SK-N-SH (cell line): Measurements from ENCODE around the gene DOK3. TPM values are rescaled to one million over a fixed set of nuclear protein-coding genes. Genes with fewer than 3 reads are reported as not detected.

ENCODE experiments used
- CTCF ChIA-PET: fragments of 300-600, 350-600 bp; formaldehyde crosslinking; extraction: SDS; loops from one replicate; lab custom pipeline; 2021; lab: Yijun Ruan, JAX
- POLR2A ChIA-PET: fragments of 350-600 bp; sonication (Branson Sonifier 250); formaldehyde crosslinking; extraction: SDS; loops from one replicate; lab custom pipeline; 2020; ENCODE audit warnings: antibody characterized with exemption, inconsistent platforms; lab: Yijun Ruan, JAX
- DNase-seq: peaks from one replicate; pipeline ENCODE4 v3.0.0; 2012
- H2AFZ ChIP-seq: fragments of 200-600 bp; sonication (generic); 2 replicates; pipeline ENCODE4 v1.8.1; 2016; ENCODE audit warnings: antibody characterized with exemption, mild to moderate bottlenecking, low read depth
- H3F3A ChIP-seq: fragments of 200-600 bp; sonication (generic); replicated peaks from 2 replicates; pipeline ENCODE3; 2016; ENCODE audit warnings: antibody characterized with exemption, mild to moderate bottlenecking; ENCODE audit not compliant: insufficient read depth
- H3K27ac ChIP-seq, 2 experiments: fragments of 200-500 bp in 1 of 2; fragments of 200-600 bp in 1 of 2; sonication (Bioruptor generic) in 1 of 2; sonication (generic), shearing (Covaris generic) in 1 of 2; 2 replicates each; pipeline versions ENCODE4 v1.5.1 to v1.6.1; 2014 to 2016; ENCODE audit warnings: low read depth in 2 of 2, inconsistent platforms in 1 of 2, low read length in 1 of 2, mild to moderate bottlenecking in 1 of 2, mixed read lengths in 1 of 2
- H3K27me3 ChIP-seq: fragments of 200-600 bp; sonication (generic), shearing (Covaris generic); 2 replicates; pipeline ENCODE4 v1.6.1; 2016; ENCODE audit warnings: mixed run types; ENCODE audit not compliant: insufficient read depth
- H3K36me3 ChIP-seq, 2 experiments: fragments of 200-500 bp in 1 of 2; fragments of 200-600 bp in 1 of 2; sonication (Bioruptor generic) in 1 of 2; sonication (generic) in 1 of 2; replicated peaks in 1 of 2; 2 replicates each; pipeline versions ENCODE3 to v1.5.1; 2014 to 2016; ENCODE audit warnings: low read length in 1 of 2, mild to moderate bottlenecking in 1 of 2; ENCODE audit not compliant: insufficient read depth in 2 of 2, control insufficient read depth in 1 of 2
- H3K4me1 ChIP-seq, 2 experiments: fragments of 200-500 bp in 1 of 2; fragments of 200-600 bp in 1 of 2; sonication (Bioruptor generic) in 1 of 2; sonication (generic), shearing (Covaris generic) in 1 of 2; 2 replicates each; pipeline versions ENCODE4 v1.5.1 to v1.6.1; 2014 to 2016; ENCODE audit warnings: low read depth in 1 of 2, low read length in 1 of 2, mixed run types in 1 of 2; ENCODE audit not compliant: insufficient read depth in 2 of 2, control insufficient read depth in 1 of 2
- H3K4me2 ChIP-seq: fragments of 200-600 bp; sonication (generic), shearing (Covaris generic); 2 replicates; pipeline ENCODE4 v1.6.1; 2017; ENCODE audit warnings: mixed run types
- H3K4me3 ChIP-seq, 2 experiments: fragments of 200-500 bp in 1 of 2; fragments of 200-600 bp in 1 of 2; sonication (Bioruptor generic) in 1 of 2; sonication (generic), shearing (Covaris generic) in 1 of 2; 2 replicates each; pipeline versions ENCODE4 v1.5.1 to v1.8.1; 2014 to 2016; ENCODE audit warnings: low read depth in 2 of 2, inconsistent platforms in 1 of 2, low read length in 1 of 2, mild to moderate bottlenecking in 1 of 2, mixed read lengths in 1 of 2, moderate library complexity in 1 of 2
- H3K79me2 ChIP-seq: fragments of 200-600 bp; sonication (generic); 2 replicates; pipeline ENCODE4 v1.8.1; 2017; ENCODE audit warnings: mild to moderate bottlenecking; ENCODE audit not compliant: insufficient read depth
- H3K9ac ChIP-seq: fragments of 200-600 bp; sonication (generic); 2 replicates; pipeline ENCODE4 v1.6.1; 2017; ENCODE audit warnings: mixed run types
- H3K9me2 ChIP-seq: fragments of 200-600 bp; sonication (generic); 2 replicates; pipeline ENCODE4 v1.6.1; 2017; ENCODE audit warnings: mixed run types
- H3K9me3 ChIP-seq: fragments of 200-600 bp; sonication (generic); 2 replicates; pipeline ENCODE4 v1.6.1; 2017; ENCODE audit warnings: mixed run types, mild to moderate bottlenecking, moderate library complexity
- H4K20me1 ChIP-seq: fragments of 200-600 bp; sonication (generic); 2 replicates; pipeline ENCODE4 v1.6.1; 2017; ENCODE audit warnings: mild to moderate bottlenecking, mixed run types; ENCODE audit not compliant: insufficient read depth
- CHD2 ChIP-seq: fragments of 150-350 bp; IDR thresholded peaks from 2 replicates; pipeline ENCODE4 v1.6.1; 2018; ENCODE audit warnings: low read length; ENCODE audit not compliant: partially characterized antibody
- ELF1 ChIP-seq: IDR thresholded peaks from 2 replicates; pipeline ENCODE4 v1.4.0; 2012
- EP300 ChIP-seq, 2 experiments: IDR thresholded peaks; 2 replicates each; pipeline versions ENCODE4 v1.4.0 to v1.6.1; 2012; ENCODE audit warnings: borderline replicate concordance in 1 of 2, low read depth in 1 of 2, low read length in 1 of 2
- JUND ChIP-seq: IDR thresholded peaks from 2 replicates; pipeline ENCODE4 v1.4.0; 2012
- MXI1 ChIP-seq: IDR thresholded peaks from 2 replicates; pipeline ENCODE4 v1.6.1; 2012; ENCODE audit warnings: mild to moderate bottlenecking, low read depth, low read length, improper control_type of control experiment
- NFIC ChIP-seq: IDR thresholded peaks from 2 replicates; pipeline ENCODE4 v1.4.0; 2012; ENCODE audit warnings: borderline replicate concordance
- POLR2AphosphoS5 ChIP-seq: IDR thresholded peaks from 2 replicates; pipeline ENCODE4 v1.6.1; 2012; ENCODE audit warnings: low read depth, low read length
- RCOR1 ChIP-seq: fragments of 150-350 bp; IDR thresholded peaks from 2 replicates; pipeline ENCODE4 v1.6.1; 2017; ENCODE audit warnings: antibody characterized with exemption, low read length
- RXRA ChIP-seq: IDR thresholded peaks from 2 replicates; pipeline ENCODE4 v1.4.0; 2012; ENCODE audit warnings: low read depth, mild to moderate bottlenecking, borderline replicate concordance
- SMC3 ChIP-seq: IDR thresholded peaks from 2 replicates; pipeline ENCODE4 v1.6.1; 2012; ENCODE audit warnings: low read depth, low read length, improper control_type of control experiment
- TAF1 ChIP-seq: IDR thresholded peaks from 2 replicates; pipeline ENCODE4 v1.6.1; 2012; ENCODE audit warnings: low read depth, mild to moderate bottlenecking, low read length, moderate library complexity, borderline replicate concordance
- TCF12 ChIP-seq: IDR thresholded peaks from 2 replicates; pipeline ENCODE4 v1.4.0; 2012
- TEAD4 ChIP-seq: IDR thresholded peaks from 2 replicates; pipeline ENCODE4 v1.4.0; 2012; ENCODE audit warnings: mild to moderate bottlenecking, borderline replicate concordance; ENCODE audit not compliant: insufficient read depth
- YY1 ChIP-seq: IDR thresholded peaks from 2 replicates; pipeline ENCODE4 v1.4.0; 2012; ENCODE audit warnings: low read depth, mild to moderate bottlenecking
- WGBS: methylation state at CpG from one replicate; pipeline ENCODE4 v1.1.6; 2017; ENCODE audit warnings: low lambda C conversion rate; 5-methylcytosine and 5-hydroxymethylcytosine counted together
- polyA plus RNA-seq, 3 experiments: library from polyadenylated mRNA; depleted of rRNA; stranded (reverse); fragments of >200 nt; gene quantifications; 2 replicates each; pipeline ENCODE4 v1.2.3, GENCODE V29; 2012
- TF ChIP-seq, protein P1 (sequence below): IDR thresholded peaks from 2 replicates; pipeline ENCODE4 v1.6.1; 2012; ENCODE audit warnings: mild to moderate bottlenecking, low read depth, low read length, moderate library complexity
- TF ChIP-seq, protein P2 (sequence below): IDR thresholded peaks from 2 replicates; pipeline ENCODE4 v1.4.0; 2012; ENCODE audit warnings: low read depth
- TF ChIP-seq, protein P3 (sequence below): IDR thresholded peaks from 2 replicates; pipeline ENCODE4 v1.4.0; 2012; ENCODE audit warnings: low read depth, borderline replicate concordance
- TF ChIP-seq, protein P4 (sequence below): IDR thresholded peaks from 2 replicates; pipeline ENCODE4 v1.4.0; 2012; ENCODE audit warnings: low read depth, borderline replicate concordance
- TF ChIP-seq, protein P5 (sequence below): fragments of 150-350 bp; IDR thresholded peaks from 2 replicates; pipeline ENCODE4 v1.6.1; 2016; ENCODE audit warnings: mild to moderate bottlenecking, low read depth, low read length
- TF ChIP-seq, protein P6 (sequence below): IDR thresholded peaks from 2 replicates; pipeline ENCODE4; 2012

Gene DOK3
- polyA plus RNA-seq, 1 of the 3 experiments (the other 2 are of a cell fraction): 2.2 TPM

DNA sequence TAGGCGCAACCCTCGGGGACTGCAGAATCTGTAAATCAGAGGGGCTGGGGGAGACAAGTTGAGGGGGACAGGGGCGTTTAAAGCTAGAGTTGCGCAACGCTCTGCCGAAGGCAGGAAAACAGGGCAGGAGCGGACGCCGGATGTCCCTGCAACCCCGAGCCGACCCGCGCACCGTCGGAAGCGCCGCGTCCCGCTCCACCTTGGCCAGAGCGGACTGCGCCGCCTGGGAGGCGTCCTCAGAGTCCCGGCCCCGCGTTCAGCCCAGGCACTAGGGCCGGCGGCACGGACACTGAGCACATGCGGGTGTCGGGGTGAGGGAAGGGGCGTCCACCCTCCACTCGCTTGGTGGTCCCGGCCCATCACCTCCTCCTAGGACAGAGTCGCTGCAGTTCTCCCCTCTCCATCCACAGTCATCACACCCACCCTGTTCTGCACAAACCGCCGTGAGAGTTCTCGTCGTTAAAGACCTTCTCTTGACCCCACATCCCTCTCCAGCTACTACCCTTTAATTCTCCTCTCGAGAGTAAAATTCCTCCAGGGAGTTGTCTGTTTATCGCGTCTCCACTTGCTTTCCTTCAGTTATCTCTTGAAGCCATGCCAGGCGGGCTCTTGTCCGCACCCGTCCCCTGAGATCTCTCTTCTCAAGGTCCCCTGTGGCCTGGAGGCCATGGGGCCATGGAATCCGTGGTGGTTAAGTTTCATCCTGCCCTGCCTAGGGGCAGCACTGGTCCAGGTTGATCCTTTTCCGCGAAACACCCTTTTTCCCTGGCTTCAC is 11.4 kb downstream of the DOK3 start:
- Histone ChIP-seq H3F3A (peaks cover 23% of the 10 kb centered on the region), H3K4me1 (peaks cover 25 to 56% of the 10 kb centered on the region in 2 experiments; a peak in 3 of 4 replicates), H3K36me3 (peaks cover 5 to 10% of the 10 kb centered on the region in 2 experiments), H2AFZ (peak overlapping the region; percentile 59), H3K9me3 (no peaks in the 10 kb centered on the region), H3K9ac (peak overlapping the region; percentile 43; the same call in 1 of the 2 replicates), H3K4me3 (peak overlapping the region; percentile 83 to 94), H4K20me1 (peaks cover 32% of the 10 kb centered on the region), H3K9me2 (no peaks in the 10 kb centered on the region), H3K79me2 (peaks cover 38% of the 10 kb centered on the region), H3K27ac (peak overlapping the region in 1 of 2 experiments; percentile 36; a peak in 1 of 4 replicates), H3K4me2 (peak overlapping the region; percentile 94; the same call in 1 of the 2 replicates), H3K27me3 (no peaks in the 10 kb centered on the region)
- CTCF ChIA-PET: interaction anchor here (1.1 to 15.9 kb wide), 9 partner anchors 18 to 128 kb away, joined by 3 to 228 read pairs (median 23); partner anchors contain the start of genes DBN1 and PRR7
- POLR2A ChIA-PET: interaction anchor here (0.6 to 6.7 kb wide), 6 partner anchors 18 to 73 kb away, joined by 4 to 43 read pairs (median 5); partner anchors contain the start of gene DDX41
- DNase-seq: no peak
- 52% methylated on average over 34 of the region's 48 CpGs for WGBS
- TF ChIP-seq, protein P1, sequence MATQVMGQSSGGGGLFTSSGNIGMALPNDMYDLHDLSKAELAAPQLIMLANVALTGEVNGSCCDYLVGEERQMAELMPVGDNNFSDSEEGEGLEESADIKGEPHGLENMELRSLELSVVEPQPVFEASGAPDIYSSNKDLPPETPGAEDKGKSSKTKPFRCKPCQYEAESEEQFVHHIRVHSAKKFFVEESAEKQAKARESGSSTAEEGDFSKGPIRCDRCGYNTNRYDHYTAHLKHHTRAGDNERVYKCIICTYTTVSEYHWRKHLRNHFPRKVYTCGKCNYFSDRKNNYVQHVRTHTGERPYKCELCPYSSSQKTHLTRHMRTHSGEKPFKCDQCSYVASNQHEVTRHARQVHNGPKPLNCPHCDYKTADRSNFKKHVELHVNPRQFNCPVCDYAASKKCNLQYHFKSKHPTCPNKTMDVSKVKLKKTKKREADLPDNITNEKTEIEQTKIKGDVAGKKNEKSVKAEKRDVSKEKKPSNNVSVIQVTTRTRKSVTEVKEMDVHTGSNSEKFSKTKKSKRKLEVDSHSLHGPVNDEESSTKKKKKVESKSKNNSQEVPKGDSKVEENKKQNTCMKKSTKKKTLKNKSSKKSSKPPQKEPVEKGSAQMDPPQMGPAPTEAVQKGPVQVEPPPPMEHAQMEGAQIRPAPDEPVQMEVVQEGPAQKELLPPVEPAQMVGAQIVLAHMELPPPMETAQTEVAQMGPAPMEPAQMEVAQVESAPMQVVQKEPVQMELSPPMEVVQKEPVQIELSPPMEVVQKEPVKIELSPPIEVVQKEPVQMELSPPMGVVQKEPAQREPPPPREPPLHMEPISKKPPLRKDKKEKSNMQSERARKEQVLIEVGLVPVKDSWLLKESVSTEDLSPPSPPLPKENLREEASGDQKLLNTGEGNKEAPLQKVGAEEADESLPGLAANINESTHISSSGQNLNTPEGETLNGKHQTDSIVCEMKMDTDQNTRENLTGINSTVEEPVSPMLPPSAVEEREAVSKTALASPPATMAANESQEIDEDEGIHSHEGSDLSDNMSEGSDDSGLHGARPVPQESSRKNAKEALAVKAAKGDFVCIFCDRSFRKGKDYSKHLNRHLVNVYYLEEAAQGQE: no peak
- TF ChIP-seq SMC3 (no peak), MXI1 (no peak), YY1 (no peak), RCOR1 (no peak), RXRA (no peak), NFIC (no peak), TCF12 (no peak), ELF1 (no peak), EP300 (IDR thresholded peaks at IDR 0.05; ENCODE audit: borderline replicate concordance in 1 of 2, low read depth in 1 of 2, low read length in 1 of 2) (no peak), POLR2AphosphoS5 (no peak), TEAD4 (no peak), TAF1 (no peak), CHD2 (no peak), JUND (no peak)
- TF ChIP-seq, protein P2, sequence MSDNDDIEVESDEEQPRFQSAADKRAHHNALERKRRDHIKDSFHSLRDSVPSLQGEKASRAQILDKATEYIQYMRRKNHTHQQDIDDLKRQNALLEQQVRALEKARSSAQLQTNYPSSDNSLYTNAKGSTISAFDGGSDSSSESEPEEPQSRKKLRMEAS: no peak
- TF ChIP-seq, protein P3, sequence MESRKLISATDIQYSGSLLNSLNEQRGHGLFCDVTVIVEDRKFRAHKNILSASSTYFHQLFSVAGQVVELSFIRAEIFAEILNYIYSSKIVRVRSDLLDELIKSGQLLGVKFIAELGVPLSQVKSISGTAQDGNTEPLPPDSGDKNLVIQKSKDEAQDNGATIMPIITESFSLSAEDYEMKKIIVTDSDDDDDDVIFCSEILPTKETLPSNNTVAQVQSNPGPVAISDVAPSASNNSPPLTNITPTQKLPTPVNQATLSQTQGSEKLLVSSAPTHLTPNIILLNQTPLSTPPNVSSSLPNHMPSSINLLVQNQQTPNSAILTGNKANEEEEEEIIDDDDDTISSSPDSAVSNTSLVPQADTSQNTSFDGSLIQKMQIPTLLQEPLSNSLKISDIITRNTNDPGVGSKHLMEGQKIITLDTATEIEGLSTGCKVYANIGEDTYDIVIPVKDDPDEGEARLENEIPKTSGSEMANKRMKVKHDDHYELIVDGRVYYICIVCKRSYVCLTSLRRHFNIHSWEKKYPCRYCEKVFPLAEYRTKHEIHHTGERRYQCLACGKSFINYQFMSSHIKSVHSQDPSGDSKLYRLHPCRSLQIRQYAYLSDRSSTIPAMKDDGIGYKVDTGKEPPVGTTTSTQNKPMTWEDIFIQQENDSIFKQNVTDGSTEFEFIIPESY: no peak
- TF ChIP-seq, protein P4, sequence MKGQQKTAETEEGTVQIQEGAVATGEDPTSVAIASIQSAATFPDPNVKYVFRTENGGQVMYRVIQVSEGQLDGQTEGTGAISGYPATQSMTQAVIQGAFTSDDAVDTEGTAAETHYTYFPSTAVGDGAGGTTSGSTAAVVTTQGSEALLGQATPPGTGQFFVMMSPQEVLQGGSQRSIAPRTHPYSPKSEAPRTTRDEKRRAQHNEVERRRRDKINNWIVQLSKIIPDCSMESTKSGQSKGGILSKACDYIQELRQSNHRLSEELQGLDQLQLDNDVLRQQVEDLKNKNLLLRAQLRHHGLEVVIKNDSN: no peak
- TF ChIP-seq, protein P5, sequence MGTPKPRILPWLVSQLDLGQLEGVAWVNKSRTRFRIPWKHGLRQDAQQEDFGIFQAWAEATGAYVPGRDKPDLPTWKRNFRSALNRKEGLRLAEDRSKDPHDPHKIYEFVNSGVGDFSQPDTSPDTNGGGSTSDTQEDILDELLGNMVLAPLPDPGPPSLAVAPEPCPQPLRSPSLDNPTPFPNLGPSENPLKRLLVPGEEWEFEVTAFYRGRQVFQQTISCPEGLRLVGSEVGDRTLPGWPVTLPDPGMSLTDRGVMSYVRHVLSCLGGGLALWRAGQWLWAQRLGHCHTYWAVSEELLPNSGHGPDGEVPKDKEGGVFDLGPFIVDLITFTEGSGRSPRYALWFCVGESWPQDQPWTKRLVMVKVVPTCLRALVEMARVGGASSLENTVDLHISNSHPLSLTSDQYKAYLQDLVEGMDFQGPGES: no peak
- TF ChIP-seq, protein P6, sequence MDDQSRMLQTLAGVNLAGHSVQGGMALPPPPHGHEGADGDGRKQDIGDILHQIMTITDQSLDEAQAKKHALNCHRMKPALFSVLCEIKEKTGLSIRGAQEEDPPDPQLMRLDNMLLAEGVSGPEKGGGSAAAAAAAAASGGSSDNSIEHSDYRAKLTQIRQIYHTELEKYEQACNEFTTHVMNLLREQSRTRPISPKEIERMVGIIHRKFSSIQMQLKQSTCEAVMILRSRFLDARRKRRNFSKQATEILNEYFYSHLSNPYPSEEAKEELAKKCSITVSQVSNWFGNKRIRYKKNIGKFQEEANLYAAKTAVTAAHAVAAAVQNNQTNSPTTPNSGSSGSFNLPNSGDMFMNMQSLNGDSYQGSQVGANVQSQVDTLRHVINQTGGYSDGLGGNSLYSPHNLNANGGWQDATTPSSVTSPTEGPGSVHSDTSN: no peak
